Measurements from ENCODE around the gene TSPAN9.

The TSPAN9 gene

GRCh38 chr12:3205742-3206519, 128.8 kb downstream of the TSPAN9 start:
- no peak for DNase-seq (ENCODE audit: low read depth in 2 of 2)

DNA sequence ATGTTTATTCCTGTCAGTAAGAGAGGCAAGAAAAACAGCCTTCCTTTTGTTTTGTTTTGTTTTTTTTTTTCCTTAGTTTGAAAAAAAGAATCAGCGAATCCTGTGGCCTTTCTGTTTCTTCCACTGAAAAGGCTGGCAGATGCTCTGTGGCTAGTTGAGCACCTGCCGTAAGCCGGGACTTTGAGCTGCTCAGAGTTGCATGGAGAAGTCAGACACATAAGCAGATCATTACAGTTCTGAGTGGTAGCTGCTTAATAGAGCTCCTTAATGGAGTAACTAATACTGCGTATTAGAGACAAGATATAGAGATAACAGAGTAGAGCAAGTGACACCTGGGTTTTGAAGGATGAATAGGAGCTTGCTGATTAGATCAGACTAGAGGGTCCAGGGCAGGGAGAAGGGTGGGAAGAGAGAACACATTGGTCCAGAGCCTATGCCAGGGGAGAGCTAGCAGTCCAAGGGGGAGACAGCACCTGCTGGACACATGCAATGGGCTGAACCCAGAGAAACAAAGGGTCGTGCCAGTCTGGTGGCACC, 129.4 kb downstream of the TSPAN9 start:
- no peak for DNase-seq (ENCODE audit: low read depth in 2 of 2)

GRCh38 chr12:3207175-3207574, 130.0 kb downstream of the TSPAN9 start:
- DNase-seq (ENCODE audit: low read depth in 2 of 2), result no peak

DNA sequence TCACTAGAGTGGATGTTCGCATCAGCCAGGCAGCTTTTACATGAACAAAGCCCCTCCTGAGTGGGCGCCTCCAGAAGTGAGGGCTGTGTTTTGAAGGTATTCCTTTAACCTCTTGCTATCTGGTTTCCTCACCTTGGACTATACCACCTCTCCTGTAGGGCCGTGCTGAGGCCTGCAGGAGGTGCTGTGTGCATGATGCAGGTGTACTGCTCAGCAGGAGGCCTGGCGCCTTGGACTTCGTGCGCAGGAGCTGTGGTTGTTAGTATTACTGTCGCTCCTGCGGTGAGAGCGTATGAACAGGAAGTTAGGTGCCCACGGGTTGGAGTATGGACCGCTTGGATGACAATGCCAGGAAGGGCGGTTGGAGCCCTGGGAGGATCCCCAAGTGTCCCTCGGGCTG, 130.7 kb downstream of the TSPAN9 start:
- no peak for DNase-seq (ENCODE audit: low read depth in 2 of 2)

DNA sequence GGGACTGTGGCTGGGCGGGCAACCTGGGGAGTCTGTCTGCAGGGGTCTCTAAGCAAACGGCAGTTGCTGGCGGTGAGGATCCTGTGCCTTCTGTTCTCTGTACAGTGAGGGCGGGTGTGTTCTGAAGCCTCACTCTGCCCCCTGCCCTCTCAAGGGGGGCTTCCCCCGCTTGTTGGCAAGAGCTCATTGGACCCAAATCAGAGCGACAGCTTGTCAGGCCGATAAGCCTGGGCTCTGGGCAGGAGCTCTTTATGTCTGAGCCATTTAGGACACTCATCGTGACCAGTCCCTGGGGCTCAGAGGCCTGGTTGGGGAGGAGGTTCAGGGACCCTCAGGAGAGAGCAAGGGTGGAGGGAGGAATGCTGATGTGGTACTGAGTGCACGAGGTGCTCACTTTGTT, 136.0 kb downstream of the TSPAN9 start:
- DNase-seq (ENCODE audit: low read depth in 2 of 2), result no peak

DNA sequence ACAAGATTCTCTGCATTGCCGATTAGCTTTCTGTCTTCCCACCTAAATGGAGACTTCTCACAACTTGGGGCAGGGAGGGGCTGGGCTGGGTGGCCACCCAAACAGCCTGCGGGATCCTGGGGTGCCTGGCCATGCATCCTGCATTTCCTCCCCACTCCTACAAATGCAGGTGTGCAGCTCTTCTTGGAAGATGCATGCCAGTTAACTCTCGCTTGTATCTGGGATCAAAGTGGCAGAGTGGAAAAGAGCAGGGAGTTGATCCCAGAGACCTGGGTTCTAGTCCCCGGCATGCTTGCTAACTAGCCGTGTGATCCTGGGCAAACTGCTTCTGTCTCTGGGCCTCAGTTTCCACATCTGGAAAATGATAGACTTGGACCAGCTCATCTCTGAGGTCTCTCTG, 136.6 kb downstream of the TSPAN9 start:
- no peak for DNase-seq (ENCODE audit: low read depth in 2 of 2)

DNA sequence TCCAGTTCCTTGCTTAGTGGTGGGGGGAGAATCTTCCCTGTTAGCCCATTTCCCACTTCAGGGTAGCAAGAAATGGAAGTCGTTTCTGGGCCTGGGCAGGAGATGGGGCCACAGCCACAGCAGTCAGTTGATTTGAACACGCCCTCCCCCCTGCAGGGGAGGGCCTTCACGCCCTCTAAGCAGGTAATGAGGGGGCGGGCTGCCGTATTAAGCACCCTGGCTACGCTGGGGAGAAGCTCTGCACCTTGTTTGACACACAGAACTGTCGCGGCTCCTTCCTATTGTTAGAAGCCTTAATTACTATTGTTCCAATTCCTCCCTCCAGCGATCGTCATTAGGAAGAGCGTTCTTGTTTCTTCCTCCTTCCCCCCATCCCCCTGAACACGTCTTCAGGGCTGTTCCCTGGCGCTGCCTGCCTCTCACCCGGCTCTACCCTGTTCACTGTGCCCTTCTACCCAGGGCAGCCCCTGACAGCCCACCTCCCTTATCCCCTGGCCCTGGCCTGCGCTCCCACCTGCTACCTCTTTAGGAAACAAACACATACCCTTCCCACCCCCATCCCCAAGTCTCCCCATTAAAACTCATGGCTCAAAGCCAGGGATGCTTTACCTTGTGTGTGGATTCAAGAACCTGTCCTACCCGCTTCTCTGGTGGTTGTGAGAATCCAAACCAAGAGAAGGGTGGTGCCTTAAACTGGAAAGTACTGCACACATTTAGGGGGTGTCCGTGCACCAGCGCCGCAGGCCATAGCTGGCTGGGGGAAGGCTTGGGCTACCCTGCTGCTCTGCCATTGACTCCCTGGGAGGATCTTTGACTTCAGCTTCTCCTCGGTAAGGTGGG, 137.6 kb downstream of the TSPAN9 start:
- DNase-seq (ENCODE audit: low read depth in 2 of 2), result no peak

DNA sequence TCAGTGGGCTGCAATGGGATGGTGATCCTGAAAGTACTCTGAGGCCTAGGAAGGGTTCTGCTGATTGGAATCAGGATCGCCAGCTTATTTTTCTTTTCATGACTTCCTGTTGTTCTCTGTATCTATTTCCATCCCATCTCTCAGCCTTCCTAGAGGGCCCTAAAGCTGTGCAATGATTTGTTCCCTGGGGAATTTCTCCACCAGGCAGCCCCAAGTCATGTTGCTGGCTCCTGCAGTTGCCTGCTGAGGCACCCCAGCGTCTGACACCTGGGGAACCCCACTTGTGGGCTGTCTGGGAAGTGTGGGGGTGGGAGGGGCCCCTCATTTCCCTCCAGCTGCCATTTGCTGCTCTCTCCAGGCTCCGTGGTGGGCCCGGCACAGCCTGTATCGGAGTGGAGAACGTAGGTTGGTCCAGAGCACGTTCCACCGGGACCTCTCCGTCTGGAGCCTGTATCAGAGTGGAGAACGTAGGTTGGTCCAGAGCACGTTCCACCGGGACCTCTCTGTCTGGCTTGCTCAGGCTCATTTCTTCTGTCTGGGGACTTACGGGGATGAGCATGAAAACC, 138.3 kb downstream of the TSPAN9 start:
- no peak for DNase-seq (ENCODE audit: low read depth in 2 of 2)

GRCh38 chr12:3216097-3216496, 138.9 kb downstream of the TSPAN9 start:
- no peak for DNase-seq (ENCODE audit: low read depth in 2 of 2)

- DNase-seq (ENCODE audit: low read depth in 2 of 2), result no peak
Measured at GRCh38 chr12:3216726-3217682, 139.8 kb downstream of the TSPAN9 start.

- DNase-seq (ENCODE audit: low read depth in 2 of 2), result no peak
Measured at GRCh38 chr12:3217683-3218079, 140.5 kb downstream of the TSPAN9 start.

GRCh38 chr12:3218228-3219171, 141.3 kb downstream of the TSPAN9 start:
- DNase-seq (ENCODE audit: low read depth in 2 of 2), result no peak

GRCh38 chr12:3219233-3219632, 142.1 kb downstream of the TSPAN9 start:
- DNase-seq (ENCODE audit: low read depth in 2 of 2), result no peak

DNA sequence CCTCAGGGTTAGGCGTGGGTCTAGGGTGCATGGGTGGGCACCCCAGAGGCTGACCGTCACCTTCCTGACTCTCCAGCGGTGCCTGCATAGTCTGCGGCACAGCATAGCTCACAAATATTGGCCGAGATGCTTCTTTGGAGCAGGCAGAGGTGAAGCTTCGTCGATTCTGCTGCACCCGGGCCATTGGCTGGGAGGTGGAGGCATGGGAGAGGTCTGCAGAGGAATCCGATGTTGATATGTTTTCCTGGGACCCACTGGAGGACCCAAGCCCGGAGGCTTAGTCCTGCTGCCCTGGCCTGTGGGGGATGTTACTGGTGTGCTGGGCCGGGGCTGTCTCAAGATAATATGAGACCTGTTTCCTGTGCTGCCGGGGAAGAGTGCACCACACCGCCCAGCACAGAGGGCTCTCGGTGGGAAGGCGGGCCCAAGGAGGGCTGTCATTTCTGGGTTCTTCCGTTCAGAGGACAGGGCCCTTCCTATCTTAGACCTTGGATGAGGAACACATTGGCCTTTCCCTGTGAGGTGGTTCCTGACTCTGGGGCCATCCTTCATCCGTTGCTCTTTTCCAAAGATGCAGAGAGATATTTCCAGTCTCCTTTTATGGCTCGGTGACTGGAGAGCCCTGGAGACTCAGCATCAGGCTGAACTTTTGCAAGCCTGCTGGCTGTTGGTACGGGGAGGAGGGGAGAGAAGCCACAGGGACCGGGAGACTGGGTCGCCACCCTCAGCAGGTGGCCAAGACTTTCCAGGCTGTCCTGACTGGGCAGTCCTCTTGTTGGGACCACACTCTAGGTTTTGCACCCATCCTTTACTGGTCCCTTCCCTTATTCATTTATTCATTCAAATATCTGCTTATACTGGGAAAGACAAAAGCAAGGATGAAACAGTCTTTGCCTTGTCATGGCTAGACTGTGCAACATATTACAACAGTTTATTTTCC, 143.5 kb downstream of the TSPAN9 start:
- DNase-seq (ENCODE audit: low read depth in 2 of 2), result no peak

- DNase-seq (ENCODE audit: low read depth in 2 of 2), result no peak
Measured at GRCh38 chr12:3222306-3222705, 145.1 kb downstream of the TSPAN9 start.

DNA sequence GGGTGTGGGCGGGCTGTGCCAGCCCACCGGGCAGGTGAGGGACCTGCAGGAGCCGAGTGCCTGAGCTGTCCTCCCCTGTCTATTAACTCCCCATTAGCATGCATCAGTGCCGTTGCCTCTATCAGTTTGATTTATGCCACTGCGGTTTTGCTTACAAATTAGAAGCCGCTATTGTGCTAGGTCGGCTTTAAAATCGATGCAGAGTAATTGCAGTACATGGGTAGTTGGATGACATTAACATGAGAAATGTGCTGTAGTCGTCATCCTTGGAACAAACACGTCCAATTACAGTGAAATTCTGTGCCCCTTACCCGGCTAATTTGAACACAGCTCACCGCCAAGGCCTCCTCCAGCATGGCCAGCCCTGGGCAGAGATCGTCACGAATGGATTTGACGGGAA, 145.8 kb downstream of the TSPAN9 start:
- DNase-seq (ENCODE audit: low read depth in 2 of 2), result no peak

DNA sequence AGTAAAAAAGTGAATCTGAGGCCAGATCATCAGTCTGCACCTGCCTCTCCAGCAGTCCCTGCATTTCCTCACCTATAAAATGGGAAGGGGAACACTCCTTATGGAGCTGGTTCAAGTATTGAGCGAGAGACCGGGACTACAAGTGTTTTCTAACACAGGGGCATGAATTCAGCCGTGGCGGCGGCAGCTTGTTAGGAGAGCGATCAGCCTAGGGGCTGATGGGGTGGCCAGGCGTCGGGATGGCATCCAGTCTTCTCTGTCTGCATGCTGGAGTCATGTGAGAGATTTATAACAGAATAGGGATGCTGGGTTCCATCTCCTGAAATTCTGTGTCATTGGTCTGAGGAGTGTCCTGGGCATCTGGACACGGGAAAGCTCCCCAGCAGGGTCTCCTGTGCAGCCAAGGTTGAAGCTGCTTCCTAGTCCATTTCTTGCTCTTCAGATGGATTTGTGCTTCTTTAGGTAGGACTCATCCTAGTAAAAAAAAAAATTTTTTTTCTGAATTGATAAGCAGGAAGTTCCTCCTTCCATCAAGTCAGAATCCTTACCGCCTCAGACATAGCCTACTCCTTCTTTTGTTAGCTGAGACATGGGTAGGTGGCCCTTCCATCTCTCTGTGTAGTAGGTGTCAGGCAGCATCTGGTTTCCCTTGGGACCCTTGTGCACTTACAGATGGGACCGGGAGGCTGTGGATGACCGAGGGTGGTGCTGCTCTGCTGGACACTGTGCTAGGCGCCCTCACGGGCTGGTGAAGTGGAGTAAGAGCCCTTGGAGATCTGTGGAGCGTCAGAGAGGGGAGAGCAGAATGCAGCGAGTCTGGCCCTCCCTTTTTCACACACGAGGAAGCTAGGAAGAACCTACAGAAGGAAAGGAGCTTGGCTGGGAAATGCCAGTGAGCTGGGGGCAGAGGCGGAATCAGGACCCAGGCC, 146.7 kb downstream of the TSPAN9 start:
- DNase-seq (ENCODE audit: low read depth in 2 of 2), result no peak

DNA sequence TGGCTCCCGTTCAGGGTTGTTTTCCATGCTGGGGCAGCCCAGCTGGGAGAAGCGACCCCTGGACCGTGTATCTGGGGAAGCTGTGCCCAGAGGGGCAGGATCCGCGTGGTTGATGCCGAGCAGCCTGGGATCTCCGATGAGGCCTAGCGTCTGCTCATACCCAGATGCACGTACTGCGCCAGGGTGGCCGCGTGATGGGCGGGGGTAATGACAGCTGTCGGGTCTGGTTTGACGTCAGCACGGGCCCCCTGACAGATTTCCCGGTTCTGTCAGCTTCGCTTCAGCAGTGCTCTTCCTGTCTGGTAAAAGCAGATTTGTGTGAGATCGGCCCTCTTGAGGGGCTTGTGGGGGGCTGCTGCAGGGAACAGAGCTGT, 147.3 kb downstream of the TSPAN9 start:
- no peak for DNase-seq (ENCODE audit: low read depth in 2 of 2)

Measured in stimulated activated CD4-positive, alpha-beta T cell treated with anti-CD3 and anti-CD28 coated beads, Interleukin-1b, Interleukin-23, amount 100 ng/mL, for 1 hour (primary cell).